Measurements from ENCODE around the gene BMPR1B. TPM values are rescaled to one million over a fixed set of nuclear protein-coding genes. Genes with fewer than 3 reads are reported as not detected.

Gene BMPR1B
- total RNA-seq, 1 donor, result 13.5 TPM

GRCh38 chr4:94741304-94741703 is 16.5 kb upstream of the BMPR1B start:
- H3K4me3 ChIP-seq (ENCODE audit: low read depth, low read length), result no peak overlapping the region
- TF ChIP-seq CTCF (IDR thresholded peaks at IDR 0.05; ENCODE audit: insufficient read depth, low read length), result no peak
- DNase-seq (ENCODE audit: low read depth), result peak; percentile 16

- no peak overlapping the region for H3K4me3 ChIP-seq (ENCODE audit: low read depth, low read length)
- no peak for TF ChIP-seq CTCF (IDR thresholded peaks at IDR 0.05; ENCODE audit: insufficient read depth, low read length)
- no peak for DNase-seq (ENCODE audit: low read depth)
These were observed 13.9 kb upstream of the BMPR1B start for GRCh38 chr4:94743838-94744237.

DNA sequence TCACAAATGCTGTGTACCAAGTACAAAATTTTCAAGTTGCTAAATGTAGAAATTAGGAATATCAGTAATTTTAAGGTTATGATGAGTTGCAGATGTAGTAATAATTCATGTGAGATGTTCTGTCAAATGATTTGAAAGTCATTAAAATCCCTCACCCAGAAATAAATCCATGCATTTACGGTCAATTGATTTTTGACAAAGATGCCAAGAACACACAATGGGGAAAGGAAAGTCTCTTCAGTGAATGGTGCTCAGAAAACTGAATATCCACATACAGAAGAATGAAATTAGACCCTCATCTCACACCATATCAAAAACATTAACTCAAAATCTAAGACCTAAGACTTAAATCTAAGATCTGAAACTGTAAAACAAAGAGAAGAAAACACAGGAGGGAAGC is 12.9 kb upstream of the BMPR1B start:
- H3K4me3 ChIP-seq (ENCODE audit: low read depth, low read length), result no peak overlapping the region
- no peak for DNase-seq (ENCODE audit: low read depth)
- no peak for TF ChIP-seq CTCF (IDR thresholded peaks at IDR 0.05; ENCODE audit: insufficient read depth, low read length)

GRCh38 chr4:94746746-94747145 is 11.0 kb upstream of the BMPR1B start:
- peak; percentile 9 for TF ChIP-seq CTCF (IDR thresholded peaks at IDR 0.05; ENCODE audit: insufficient read depth, low read length)
- DNase-seq (ENCODE audit: low read depth), result no peak
- no peak overlapping the region for H3K4me3 ChIP-seq (ENCODE audit: low read depth, low read length)

DNA sequence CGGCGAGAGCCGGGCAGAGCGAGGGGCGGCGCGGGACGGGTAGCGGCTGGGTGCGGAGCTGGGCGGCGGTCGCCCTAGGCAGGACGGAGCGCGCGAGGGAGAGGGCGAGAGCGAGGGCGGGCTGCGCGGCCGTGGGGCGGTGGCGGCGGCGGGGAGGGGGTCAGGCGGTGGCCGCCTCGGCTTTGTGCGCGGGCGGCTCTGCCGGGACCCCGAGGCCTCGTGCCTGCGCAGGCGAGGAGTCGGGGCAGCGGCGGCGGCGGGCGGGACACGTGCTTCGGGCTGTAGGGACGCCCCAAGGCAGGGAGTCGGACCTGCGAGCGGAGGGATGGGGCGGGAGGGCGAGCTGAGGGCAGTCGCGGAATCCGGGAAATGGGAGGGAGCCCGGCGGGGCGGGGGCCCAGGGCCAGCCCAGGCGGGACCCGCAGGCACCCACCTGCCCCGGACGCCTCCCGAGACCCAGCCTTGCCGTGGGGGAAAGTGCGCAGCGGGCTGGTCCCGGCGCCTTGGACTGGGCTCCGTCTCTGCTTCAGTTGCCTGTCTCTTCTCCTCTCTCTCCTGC is 465 bp downstream of the BMPR1B start:
- H3K4me3 ChIP-seq (ENCODE audit: low read depth, low read length), result peak overlapping the region; percentile 70
- TF ChIP-seq CTCF (IDR thresholded peaks at IDR 0.05; ENCODE audit: insufficient read depth, low read length), result no peak
- DNase-seq (ENCODE audit: low read depth), result peak; percentile 24

DNA sequence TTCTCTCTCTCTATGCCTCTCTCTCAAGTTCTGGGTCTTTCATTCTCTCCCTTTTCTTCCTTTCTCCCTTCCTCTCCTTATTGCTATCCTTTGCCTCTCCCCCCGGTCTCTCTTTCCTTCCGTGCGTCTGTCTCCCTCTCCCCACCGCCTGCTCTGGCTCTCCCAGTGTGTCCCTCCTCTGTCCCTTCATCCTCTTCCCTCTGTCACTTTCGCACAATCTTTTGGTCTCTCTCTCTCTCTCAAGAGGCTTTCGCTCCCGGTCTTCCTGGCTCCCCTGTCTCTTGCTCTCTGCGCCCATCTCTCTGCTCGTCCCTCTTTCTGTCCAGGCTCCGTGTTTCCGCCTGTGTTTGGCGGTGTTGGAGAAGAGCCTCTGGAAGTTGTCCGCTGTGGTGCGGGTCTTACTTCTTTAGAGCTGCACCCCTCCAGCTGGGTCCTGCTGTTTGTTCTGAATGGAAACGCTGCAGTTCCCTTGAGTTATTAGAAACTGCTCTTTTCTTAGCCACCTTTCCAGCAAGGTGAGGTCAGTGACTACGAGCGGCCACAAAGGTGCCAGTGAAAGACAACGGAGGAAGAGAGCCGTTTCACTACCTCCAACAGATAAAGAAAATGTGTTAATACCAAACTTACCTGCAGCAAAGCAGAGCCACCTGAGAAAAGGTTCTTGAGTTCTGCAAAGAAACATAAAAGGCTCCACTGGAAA is 1.1 kb downstream of the BMPR1B start:
- peak overlapping the region; percentile 70 for H3K4me3 ChIP-seq (ENCODE audit: low read depth, low read length)
- TF ChIP-seq CTCF (IDR thresholded peaks at IDR 0.05; ENCODE audit: insufficient read depth, low read length), result no peak
- DNase-seq (ENCODE audit: low read depth), result no peak
